ENCODE results near the gene TSHZ2.

DNA sequence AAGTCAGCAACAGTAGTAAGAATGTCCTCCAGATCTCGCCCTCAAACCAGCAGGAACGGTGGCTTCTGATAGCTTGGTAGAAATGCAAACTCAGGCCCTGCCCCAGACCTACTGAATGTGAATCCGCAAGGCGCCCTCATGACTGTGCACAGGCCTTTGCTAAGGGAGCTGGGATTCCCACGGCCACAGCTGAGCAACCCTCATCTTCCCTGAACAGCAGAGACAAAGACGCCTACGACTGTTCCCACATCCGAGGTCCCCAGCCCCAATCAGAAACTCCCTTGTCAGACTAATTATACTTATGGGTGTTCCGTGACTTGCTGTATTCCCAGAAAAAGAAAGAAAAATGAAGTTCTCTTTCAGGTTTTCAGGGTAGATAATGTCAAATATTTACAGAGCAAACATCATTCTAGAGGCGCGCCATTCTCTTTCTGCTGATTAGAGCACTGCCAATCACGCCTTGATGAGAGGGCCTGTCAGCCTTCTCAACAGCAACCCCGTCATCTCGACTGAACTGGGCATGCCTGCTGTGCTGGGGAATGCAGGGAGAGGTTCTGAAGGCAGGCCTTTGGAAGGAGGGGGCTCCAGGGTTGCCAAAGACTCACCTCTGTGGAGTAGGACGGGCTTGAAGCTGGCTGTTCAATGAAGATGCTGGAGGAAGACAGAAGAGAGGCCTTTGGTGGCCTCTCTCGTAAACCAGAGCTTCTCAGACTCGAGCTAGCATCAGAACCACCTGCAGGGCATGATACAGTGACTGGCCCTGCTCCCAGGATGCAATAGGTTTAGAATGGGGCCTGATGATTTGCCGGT is 541.5 kb downstream of the TSHZ2 start:
- TF ChIP-seq POLR2A (IDR thresholded peaks at IDR 0.05; ENCODE audit: low read depth, low read length): no peak
- TF ChIP-seq, protein P1, sequence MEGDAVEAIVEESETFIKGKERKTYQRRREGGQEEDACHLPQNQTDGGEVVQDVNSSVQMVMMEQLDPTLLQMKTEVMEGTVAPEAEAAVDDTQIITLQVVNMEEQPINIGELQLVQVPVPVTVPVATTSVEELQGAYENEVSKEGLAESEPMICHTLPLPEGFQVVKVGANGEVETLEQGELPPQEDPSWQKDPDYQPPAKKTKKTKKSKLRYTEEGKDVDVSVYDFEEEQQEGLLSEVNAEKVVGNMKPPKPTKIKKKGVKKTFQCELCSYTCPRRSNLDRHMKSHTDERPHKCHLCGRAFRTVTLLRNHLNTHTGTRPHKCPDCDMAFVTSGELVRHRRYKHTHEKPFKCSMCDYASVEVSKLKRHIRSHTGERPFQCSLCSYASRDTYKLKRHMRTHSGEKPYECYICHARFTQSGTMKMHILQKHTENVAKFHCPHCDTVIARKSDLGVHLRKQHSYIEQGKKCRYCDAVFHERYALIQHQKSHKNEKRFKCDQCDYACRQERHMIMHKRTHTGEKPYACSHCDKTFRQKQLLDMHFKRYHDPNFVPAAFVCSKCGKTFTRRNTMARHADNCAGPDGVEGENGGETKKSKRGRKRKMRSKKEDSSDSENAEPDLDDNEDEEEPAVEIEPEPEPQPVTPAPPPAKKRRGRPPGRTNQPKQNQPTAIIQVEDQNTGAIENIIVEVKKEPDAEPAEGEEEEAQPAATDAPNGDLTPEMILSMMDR (IDR thresholded peaks at IDR 0.05; ENCODE audit: extremely low read depth in 1 of 2, insufficient read depth in 1 of 2, low read depth in 1 of 2, low read length in 2 of 2): no peak
- no peak for TF ChIP-seq MYC (IDR thresholded peaks at IDR 0.05; ENCODE audit: low read depth, low read length)
